Stimulated activated CD4-positive, alpha-beta T cell treated with anti-CD3 and anti-CD28 coated beads, Interleukin-2, amount 100 ng/mL, for 48 hours (primary cell): Measurements from ENCODE around the gene HORMAD2.
A peak's percentile ranks its signal among the peaks of the same experiment; 100 is the strongest.

Experiments
- DNase-seq, 2 donors: peaks; one replicate each; pipeline ENCODE4 v3.0.0-alpha.2; 2020

The HORMAD2 gene

DNA sequence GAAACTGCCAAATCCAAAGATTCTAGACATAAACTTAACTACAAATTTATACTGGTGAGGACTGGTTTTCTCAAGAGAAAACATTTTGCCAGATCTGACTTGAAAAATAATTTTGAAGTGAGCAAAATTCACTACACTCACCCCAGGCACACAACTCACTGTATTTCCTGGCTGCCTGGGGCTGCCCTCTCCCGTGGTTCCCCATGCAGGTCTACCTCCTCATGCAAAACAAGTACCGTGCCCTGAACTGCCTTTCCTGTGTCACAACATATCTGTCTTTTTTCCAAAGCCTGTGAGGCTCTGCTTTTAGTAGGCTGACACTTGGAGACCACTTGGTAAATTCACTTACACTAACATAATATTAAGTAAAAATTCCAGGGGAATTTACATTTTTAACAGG lies 89.9 kb downstream of the HORMAD2 start:
- no peak for DNase-seq

DNA sequence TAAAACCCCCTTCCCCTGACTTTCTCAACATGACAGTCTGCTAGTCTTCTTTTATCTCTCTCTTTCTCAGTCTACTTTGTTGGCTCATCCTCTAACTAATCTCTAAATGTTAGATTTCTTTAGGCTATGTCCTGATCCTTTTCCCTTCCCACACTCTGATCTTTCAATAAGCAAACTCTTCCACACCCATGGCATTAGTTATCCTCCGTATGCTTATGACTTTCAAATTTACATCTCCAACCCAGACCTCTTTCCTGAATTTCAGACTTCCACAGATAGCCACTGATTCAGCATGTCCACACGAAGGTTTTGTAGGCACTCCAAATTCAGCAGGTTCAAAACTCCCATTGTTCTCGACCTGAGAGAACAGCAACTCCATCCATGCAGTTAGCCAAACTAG lies 90.7 kb downstream of the HORMAD2 start:
- DNase-seq = no peak

DNA sequence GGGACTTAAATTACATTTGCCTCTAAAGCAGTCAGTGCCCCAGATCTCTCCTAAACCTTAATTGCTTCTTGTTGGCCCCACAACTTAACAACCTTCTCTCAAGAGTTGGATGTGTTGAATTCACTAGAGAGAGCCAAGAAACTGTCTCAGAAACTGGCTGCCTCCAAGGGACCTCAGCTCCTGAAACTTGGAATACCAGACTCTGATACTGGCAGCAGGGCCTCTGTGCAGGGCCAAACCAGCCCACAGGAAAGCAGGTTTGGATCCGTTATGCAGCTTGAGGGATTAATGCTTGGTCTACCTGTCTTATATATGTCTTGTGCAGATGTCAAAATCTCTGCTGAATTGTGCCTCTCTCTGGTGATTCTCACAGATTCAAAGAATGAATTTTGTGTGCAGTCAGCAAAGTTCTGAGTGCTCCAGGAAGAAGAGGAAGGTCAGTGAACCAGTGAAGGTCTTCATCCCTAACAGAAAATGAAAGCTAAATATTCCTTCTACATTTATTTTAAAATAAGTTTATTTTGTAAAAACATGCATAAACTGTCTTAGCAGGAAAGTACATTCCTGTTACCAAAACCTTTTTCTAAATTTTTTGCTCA lies 95.5 kb downstream of the HORMAD2 start:
- DNase-seq = no peak

DNA sequence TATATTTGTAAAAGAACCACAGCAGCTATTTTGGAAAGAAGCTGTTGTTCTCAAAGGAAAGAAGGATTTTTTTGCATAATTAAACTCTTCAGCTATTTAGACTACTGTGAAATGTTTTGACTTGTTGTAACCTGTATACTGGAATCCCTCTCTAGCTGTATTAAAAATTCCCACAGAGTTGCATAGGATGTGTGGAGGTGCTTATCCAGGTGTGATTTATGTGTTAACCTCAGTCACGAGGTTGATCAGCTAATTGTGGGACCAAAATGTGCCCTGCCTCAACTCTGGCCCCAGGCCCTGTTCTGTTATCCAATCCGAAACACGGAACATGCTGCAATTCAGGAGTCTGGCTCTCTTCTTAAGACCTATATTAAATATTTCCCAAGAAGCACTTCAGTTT lies 96.2 kb downstream of the HORMAD2 start:
- DNase-seq = no peak

DNA sequence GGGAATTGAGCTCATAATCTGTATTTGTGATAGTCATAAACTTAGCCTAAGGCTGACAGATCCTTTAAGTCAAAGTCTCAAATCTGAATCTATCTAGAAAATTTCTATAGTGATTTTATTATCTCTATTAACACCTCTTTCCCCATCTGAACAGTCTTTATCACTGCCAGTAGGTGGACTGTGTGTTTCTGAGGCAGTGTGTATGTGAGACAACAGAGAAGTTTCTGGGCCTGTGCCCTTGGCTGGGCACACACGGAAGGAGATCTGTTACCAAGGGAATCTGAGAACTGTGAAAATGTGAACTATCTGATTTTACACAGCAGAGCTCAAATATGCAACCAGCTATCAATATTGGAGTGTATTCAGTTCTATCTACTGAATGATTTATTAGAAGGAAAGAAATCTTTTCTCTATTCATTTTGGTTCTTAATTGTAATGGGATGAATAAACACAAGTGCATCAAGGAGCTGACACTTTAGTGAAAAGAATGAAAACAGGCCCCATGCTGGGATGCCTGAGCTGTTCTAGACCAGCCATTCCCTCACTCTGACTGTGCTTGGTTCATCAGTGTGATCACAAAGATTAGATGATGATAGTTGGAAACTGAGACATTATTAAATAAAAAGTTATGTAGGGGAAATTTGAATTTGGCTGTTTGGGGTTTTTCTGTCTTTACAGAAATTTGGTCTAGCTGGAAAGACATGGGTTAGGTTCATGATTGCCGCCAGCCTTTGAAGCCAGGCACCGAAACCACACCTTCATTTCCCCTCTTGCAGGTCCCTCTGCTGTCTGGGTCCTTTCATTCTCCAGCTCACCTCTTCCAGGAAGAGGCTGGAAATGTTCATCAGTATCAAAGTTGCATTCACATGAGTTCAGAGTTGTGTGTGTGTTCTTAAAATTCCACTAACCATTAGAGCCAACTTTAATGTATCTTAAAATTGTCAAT lies 98.2 kb downstream of the HORMAD2 start:
- DNase-seq = peak in 1 of 2 donors; percentile 45

DNA sequence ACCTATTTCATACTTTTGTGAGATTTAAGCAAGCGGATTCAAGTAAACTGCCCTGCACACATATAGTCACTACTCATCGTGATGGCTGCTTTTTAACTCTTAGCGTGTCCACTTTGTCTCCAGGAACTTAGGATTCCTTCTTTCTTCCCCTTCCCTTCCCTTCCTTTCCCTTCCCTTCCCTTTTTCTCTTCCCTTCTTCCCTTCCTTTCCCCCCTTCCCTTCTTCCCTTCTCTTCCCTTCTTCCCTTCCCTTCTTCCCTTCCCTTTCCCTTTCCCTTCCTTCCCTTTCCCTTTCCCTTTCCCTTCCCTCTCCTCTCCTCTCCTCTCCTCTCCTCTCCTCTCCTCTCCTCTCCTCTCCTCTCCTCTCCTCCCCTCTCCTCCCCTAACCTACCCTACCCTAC lies 100.4 kb downstream of the HORMAD2 start:
- no peak for DNase-seq

DNA sequence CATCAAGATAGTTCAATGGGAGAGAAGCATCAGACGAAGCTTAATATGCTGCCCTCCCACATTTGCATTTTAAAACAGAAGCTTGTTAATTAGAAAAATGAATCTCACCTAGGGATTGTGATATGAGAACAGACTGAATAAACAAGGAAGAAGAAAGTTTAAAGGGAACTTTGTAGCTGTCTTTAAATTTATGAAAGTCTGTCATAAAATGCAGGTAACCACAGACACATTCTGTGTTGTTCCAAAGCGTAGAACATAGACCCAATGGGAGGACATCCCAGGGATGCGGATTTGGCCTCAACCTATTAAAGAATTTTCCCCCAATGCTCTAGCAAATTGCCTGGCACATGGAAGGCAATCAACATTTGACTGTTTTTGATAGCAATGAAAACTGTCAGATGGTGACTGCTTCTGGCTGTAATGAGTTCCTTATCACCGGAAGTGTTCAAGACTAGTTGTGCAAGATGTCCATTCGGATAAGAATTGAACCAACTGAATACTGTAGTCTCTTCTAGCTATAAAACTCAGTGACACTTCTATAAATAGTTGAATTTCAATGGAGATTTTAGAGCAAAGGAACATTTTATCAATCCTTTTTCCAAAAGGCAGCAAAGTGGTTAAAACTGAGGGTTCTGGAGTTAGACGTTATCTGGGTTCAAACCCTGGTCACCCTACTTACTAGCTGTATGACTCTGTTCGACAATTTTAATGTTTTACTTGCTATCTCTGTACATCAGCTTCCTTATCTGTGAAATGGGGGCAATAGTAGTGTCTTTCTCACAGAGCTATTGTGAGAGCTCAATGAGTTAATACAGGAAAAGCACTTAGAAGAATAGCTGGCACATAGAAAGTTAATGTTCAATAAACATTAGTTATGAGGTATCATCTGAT lies 101.4 kb downstream of the HORMAD2 start:
- no peak for DNase-seq

DNA sequence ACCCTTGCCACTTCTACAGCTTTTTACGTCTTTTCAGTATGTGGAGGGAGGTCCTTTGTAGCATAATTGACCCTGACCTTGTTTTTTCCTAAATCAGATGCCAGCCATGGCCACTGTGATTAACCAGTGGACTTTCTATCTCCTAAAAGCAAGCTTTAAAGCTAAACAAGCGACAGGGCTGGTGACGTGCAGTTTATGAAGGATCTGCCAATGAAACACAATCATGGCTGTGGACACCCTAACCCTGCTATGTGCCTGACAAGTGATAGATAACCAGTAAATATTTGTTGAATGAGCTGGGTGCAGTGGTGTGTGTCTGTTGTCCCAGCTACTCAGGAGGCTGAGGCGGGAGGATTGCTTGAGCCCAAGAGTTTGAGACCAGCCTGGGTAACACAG lies 102.1 kb downstream of the HORMAD2 start:
- no peak for DNase-seq

DNA sequence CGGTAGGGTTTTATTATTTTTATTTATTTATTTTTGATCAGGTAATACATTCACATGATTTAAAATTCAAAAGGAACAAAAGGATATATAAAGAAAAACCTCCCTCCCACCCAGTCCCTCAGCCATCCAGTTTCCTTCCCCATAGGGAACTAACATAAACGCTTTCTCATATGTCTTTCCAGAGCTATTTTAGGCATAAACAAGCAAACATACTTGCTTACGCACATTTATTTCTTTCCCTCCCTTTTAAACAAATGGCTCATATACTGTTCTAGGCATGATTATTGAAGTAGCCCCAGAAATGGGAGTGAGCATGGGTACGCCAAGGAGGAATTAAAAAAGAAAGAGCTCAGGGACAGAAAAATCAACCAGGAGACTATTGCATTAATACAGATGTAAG lies 102.6 kb downstream of the HORMAD2 start:
- DNase-seq = no peak

DNA sequence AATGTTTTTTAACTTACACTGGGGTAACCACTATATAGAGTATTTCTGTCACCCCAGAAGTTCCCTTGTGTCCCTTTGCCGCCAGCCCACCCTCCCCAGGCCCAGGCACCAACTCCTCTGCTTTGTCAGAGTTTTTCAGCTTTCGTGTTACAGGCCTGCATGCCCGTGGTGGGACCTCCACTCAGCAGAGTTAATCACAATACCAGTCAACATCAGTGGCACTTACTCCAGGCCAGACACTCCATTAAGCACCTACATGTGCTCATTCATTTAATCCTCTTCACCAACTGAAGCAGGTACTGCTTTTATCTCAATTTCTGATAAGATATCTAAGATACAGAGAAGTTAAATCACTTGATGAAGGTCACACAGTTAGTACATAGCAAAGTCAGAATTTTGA lies 103.0 kb downstream of the HORMAD2 start:
- DNase-seq = no peak

DNA sequence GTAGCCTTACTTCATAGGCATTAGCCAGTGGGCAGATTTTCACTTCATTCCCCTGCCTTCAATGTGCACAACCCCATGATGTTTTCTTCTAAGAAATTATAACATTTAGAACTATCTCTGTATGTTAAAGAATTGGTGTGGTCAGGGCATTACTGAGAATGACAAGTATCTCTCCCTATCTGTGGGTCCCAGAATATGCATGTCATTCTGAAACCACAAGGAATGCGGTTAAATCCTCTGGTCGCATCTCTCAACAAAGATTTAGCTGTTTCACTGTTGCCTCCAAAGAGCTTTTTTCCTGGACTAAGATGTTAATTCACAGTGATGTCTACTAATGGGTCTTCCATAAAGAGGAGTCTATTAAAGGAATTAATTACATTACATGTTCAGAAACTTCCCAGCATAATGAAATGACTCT lies 103.6 kb downstream of the HORMAD2 start:
- no peak for DNase-seq

DNA sequence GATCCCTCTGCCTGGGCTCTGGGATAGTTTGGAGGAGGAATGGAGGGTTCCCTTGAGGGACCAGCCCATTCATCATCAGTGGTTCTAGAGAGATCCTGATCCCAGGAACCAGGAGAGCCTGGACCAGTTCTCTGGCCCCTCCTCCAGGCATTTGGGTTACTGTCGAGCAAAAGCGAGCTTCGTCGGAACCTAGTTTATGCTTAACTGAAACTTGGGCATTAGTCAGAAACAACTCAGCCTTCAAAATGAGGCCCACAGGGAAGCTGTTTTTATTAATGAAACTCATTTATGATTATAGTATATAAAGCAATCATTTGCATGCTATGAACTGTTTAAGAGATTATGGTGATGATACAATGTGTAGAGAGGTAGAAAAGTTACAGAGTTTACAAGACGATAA lies 104.9 kb downstream of the HORMAD2 start:
- no peak for DNase-seq

DNA sequence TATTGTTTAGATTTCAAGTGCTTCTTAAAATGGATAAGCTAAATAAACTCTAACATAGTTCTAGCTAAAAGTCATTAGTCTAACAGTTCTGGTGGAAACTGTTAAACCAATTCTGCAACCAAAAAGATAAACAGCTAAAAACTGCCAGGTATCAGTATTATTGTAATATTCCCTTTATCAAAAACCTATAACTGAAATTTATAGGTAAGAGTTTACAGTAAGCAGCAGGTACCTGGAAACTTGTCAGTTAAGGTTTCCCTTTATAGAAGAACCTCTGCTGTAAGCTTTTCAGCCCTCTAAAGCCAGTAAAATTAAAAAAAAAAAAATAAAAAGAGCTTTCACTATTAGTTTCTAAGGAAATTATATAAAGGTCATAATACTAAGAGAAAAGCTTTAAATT lies 105.3 kb downstream of the HORMAD2 start:
- DNase-seq = no peak

DNA sequence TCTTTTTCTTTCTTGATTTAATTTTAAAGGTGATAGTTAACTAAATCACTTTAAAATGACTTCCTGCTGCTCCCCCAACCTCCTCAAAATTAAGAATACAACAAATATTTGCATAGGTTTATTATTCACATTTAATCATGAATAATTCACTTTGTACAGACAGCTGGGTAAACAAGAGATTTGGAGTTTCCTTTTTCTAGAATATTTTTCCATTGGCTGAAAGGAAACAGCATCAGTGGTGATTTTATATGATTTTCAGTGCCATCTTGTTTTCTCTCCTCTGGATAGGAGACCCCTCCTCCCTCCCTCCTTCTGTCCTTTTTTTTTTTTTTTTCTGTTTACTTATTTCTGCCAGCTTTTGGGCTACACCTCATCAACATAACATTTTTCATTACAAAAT lies 105.8 kb downstream of the HORMAD2 start:
- DNase-seq = no peak

DNA sequence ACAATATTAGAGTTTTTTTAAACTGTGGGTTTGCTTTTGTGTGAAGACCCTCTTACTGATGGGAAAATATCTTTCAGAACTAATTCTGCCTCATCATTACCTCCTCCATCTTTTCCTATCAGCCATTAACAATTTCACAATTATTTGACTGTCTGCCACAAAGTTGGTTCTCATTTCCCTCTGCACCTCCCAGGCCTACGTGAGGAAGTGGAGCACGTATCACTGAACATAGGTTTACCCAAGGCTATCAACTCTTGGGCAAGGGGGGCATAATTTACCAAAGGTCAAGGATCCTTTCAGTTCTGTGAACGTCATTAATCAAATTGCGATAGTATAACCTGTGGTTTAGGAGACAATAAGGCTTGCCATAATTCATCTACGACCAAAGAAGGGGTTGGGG lies 106.2 kb downstream of the HORMAD2 start:
- no peak for DNase-seq

DNA sequence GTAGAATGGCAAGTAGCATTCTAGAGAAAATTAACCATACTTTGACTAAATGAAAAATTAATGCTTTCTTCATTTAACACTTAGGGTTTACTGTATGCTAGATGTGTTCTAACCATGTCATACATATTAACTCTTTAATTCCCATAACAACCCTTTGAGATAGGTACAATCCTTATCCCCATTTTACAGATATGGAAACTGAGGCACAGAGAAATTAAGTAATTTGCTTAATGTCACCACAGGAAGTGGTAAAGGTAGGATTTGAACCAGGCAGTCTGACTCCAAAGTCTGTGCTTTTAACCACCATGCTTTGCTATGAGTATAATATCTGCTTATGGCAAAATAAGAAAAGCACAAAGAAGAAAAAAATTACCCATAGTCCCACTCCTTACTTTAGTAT lies 106.8 kb downstream of the HORMAD2 start:
- no peak for DNase-seq

DNA sequence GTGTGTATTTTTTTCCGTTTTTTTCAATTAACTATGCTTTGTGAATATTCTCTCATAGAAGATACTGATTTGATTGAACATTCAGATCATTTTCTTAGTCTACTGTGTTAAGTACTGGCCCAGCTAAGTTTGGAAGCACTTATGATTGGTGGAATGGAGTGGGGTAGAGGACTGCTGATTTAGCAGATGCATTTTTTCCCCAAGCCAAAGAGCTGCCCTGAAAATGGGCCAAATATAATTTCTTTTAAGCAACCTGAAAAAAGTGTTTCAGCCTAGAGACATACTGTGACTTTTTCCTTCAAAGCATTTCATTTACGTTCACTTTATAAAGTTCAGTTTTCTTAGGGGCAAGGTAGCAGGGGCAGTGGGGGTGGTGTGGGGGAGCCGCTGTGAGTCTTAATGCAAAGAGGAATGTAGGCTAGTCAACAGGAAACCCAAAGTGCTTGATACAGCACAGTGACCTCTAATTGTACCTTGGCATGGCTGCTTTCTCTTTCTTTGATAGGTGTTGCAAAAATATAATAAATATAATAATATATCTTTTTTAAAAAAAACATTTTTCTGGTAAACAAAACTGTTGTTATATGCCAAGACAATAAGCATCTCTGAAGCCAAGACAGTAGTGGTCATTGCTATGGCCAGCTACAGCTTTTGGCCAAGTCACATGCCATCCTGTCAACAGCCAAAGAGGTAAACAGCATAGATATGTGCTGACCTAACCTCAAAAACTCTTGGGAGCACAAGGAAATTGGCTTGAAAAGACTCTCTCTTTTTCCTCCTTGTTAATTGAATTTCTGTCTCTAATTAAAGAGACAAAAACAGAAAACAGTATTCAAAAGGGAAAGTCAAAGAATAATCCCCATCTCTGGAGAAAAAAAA lies 107.5 kb downstream of the HORMAD2 start:
- no peak for DNase-seq

DNA sequence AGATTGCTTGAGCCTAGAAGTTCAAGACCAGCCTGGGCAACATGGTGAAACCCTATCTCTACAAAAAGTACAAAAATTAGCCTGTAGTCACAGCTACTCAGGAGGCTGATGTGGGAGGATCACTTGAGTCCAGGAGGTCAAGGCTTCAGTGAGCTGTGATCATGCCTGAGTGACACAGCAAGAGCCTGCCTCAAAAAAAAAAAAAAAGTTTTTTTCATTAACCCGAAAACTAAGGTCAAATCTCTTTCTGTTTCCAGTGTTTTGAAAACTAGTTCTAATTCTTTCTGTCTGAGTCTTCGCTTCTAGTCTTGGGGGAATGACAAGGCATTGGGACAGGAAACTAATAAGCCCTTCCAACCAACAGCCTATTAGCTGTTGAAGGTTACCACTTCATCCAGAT lies 108.6 kb downstream of the HORMAD2 start:
- DNase-seq = no peak

DNA sequence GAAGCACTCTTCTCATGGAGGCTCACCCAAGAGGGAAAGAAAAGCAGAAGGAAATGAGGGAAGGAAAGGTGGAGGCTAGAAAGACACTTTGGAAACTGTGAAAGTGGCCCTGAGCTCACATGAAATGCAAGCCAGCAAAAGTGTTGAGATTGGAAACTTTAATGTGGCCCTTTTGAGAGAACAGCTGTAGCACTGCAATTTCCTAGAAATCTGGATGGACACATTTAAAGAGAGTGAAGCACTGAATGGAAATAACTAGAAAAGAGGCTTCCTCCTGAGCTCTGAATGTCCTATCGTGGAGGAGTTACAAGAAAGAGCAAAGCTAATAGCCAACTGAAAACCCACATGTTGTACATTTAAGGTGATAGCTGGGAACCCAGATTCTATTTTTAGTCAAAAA lies 110.3 kb downstream of the HORMAD2 start:
- no peak for DNase-seq

DNA sequence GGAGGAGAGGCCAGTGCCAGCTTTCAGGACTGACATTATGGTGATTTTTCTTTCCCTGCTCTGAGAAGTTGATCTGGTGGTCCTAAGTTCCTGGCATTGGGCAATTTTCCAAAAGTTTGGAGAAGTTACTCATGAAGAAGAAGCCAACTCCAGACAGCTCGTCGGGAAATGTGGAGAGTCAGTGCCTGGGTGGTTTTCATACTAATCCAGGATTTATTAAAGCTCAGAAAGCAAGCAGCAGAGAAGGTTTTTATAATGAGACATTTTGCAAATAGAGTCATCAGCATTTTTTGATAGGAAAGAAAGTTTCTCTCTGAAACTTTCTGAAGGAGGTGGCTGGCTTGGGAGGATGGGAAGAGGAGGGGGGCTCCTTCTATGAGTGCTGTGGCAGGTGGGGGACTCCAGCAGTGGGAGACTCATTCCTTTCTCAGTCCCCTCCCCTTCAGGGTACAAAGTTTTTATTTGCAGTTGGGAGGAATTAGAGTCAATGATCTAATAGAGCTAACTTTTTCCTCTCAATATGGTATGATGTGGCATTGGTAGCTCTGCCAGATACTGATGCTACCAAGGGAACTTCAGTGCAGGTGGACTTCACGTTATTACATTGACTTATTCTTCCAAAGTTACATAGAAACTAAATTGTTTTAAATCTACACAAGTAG lies 110.9 kb downstream of the HORMAD2 start:
- no peak for DNase-seq

DNA sequence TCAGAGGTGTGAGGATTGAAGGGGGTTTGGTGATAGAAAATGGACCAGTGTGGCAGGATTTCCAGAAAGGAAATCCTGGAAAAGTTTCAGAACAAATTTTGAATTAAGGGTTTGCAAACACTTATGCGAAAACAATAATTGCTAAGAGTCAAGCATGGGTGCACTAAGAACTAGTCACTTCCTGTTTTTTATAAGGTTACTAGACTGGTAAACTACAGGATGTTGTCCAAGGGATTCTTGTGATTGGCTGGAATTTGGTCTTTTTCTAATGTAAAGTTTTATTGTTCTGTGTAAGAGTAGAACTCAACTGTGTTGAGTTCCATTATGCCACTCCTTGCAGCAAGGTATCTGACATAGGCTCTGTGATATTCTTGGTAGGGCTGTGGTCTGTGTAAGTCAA lies 112.2 kb downstream of the HORMAD2 start:
- no peak for DNase-seq
